Gastroesophageal sphincter (tissue), 4 donors: Measurements from ENCODE around the gene PPP1R7. TPM values are rescaled to one million over a fixed set of nuclear protein-coding genes. Genes with fewer than 3 reads are reported as not detected.

Experiments used
- ATAC-seq: fragments of 150-250 bp; one replicate; pipeline ENCODE4 v1.9.1; 2016; ENCODE audit warnings: mild to moderate bottlenecking, moderate library complexity
- H3K27ac ChIP-seq, 4 donors: fragments of 200-600 bp; sonication (generic) in 3 of 4; 1 replicate in 3 of 4; 2 replicates in 1 of 4; pipeline ENCODE4 v1.5.1; 2016 to 2019
- H3K27me3 ChIP-seq: fragments of 200-600 bp; sonication (generic); one replicate; pipeline ENCODE4 v1.5.1; 2019
- H3K36me3 ChIP-seq, 2 donors: fragments of 200-600 bp; sonication (generic); one replicate each; pipeline ENCODE4 v1.5.1; 2019; ENCODE audit warnings: control low read depth in 1 of 2
- H3K4me1 ChIP-seq, 3 donors: fragments of 200-600 bp; sonication (generic); 1 replicate in 2 of 3; 2 replicates in 1 of 3; pipeline ENCODE4 v1.5.1; 2016 to 2019; ENCODE audit warnings: control low read depth in 2 of 3
- H3K4me3 ChIP-seq, 2 donors: fragments of 200-600 bp; sonication (generic); one replicate each; pipeline ENCODE4 v1.5.1; 2019; ENCODE audit warnings: mild to moderate bottlenecking in 1 of 2, moderate library complexity in 1 of 2
- H3K9me3 ChIP-seq, 3 donors: fragments of 200-600 bp; sonication (generic); one replicate each; pipeline ENCODE4 v1.5.1; 2017 to 2019; ENCODE audit warnings: control low read depth in 2 of 3
- CTCF ChIP-seq, 4 experiments: fragments of 200-600 bp in 2 of 4; fragments of 450-650 bp in 2 of 4; sonication (generic) in 1 of 4; IDR thresholded peaks; one replicate each; pipeline ENCODE4 v1.5.1; 2017 to 2019; ENCODE audit warnings: antibody characterized with exemption in 4 of 4, mild to moderate bottlenecking in 2 of 4, moderate library complexity in 2 of 4
- EP300 ChIP-seq: sonication (generic); formaldehyde crosslinking; IDR thresholded peaks from one replicate; pipeline ENCODE4 v1.6.1; 2017; ENCODE audit warnings: antibody characterized with exemption, mild to moderate bottlenecking
- POLR2A ChIP-seq, 2 donors: fragments of 450-650 bp; IDR thresholded peaks; one replicate each; pipeline ENCODE4 v1.6.1; 2017; ENCODE audit warnings: antibody characterized with exemption in 2 of 2, mild to moderate bottlenecking in 2 of 2, moderate library complexity in 1 of 2
- POLR2AphosphoS5 ChIP-seq: sonication (generic); formaldehyde crosslinking; IDR thresholded peaks from one replicate; pipeline ENCODE4 v1.6.1; 2017; ENCODE audit warnings: antibody characterized with exemption
- WGBS, 2 donors: methylation state at CpG; one replicate each; pipeline ENCODE4 v1.1.5; 2018; ENCODE audit warnings: low coverage in 1 of 2; 5-methylcytosine and 5-hydroxymethylcytosine counted together
- total RNA-seq, 4 donors: library from RNA; depleted of rRNA; stranded (reverse); fragments of >200 nt; gene quantifications; one replicate each; pipeline ENCODE4 v1.1.0, GENCODE V29; 2016

PPP1R7 gene
- total RNA-seq, 4 donors from 2014 or later: 62.3 to 90.7 (median 73.3) TPM

- Histone ChIP-seq H3K27me3 (no peaks in the 10 kb centered on the region), H3K4me3 (no peak overlapping the region), H3K4me1 (no peaks in the 10 kb centered on the region), H3K27ac (no peak overlapping the region), H3K36me3 (no peaks in the 10 kb centered on the region), H3K9me3 (no peaks in the 10 kb centered on the region)
- TF ChIP-seq EP300 (no peak), POLR2AphosphoS5 (no peak), POLR2A (IDR thresholded peaks at IDR 0.05) (no peak), CTCF (IDR thresholded peaks at IDR 0.05) (no peak)
- ATAC-seq: peak; percentile 20
- WGBS, 2 donors: 100% methylated on average over 1 of the region's 27 CpGs; no CpG with 5 or more reads in 1 of the 2 donors
Measured at GRCh38 chr2:241203218-241204009, 53.1 kb downstream of the PPP1R7 start.

- Histone ChIP-seq H3K27ac (no peak overlapping the region), H3K27me3 (no peaks in the 10 kb centered on the region), H3K4me3 (no peak overlapping the region), H3K36me3 (no peaks in the 10 kb centered on the region), H3K9me3 (no peaks in the 10 kb centered on the region), H3K4me1 (no peaks in the 10 kb centered on the region)
- no peak for TF ChIP-seq CTCF (IDR thresholded peaks at IDR 0.05)
- no peak for TF ChIP-seq POLR2AphosphoS5
- no peak for TF ChIP-seq EP300
- no peak for TF ChIP-seq POLR2A (IDR thresholded peaks at IDR 0.05)
- no peak for ATAC-seq
- no CpG with 5 or more reads among the region's 10 CpGs for WGBS, 2 donors
Measured at GRCh38 chr2:241204010-241204384, 53.7 kb downstream of the PPP1R7 start.

GRCh38 chr2:241204490-241204889 is 54.2 kb downstream of the PPP1R7 start:
- WGBS, 2 donors: 78% methylated on average over 4 of the region's 4 CpGs; no CpG with 5 or more reads in 1 of the 2 donors
- no peak for ATAC-seq
- Histone ChIP-seq H3K27ac (no peak overlapping the region), H3K9me3 (no peaks in the 10 kb centered on the region), H3K4me3 (no peak overlapping the region), H3K4me1 (no peaks in the 10 kb centered on the region), H3K36me3 (no peaks in the 10 kb centered on the region), H3K27me3 (no peaks in the 10 kb centered on the region)
- TF ChIP-seq POLR2AphosphoS5: no peak
- no peak for TF ChIP-seq EP300
- TF ChIP-seq POLR2A (IDR thresholded peaks at IDR 0.05): no peak
- TF ChIP-seq CTCF (IDR thresholded peaks at IDR 0.05): no peak

- no CpG with 5 or more reads among the region's 3 CpGs for WGBS, 2 donors
- Histone ChIP-seq H3K36me3 (no peaks in the 10 kb centered on the region), H3K4me3 (no peak overlapping the region), H3K27ac (no peak overlapping the region), H3K27me3 (no peaks in the 10 kb centered on the region), H3K4me1 (no peaks in the 10 kb centered on the region), H3K9me3 (no peaks in the 10 kb centered on the region)
- TF ChIP-seq CTCF (IDR thresholded peaks at IDR 0.05) (no peak), EP300 (no peak), POLR2AphosphoS5 (no peak), POLR2A (IDR thresholded peaks at IDR 0.05) (no peak)
- no peak for ATAC-seq
Measured at GRCh38 chr2:241205086-241205485, 54.8 kb downstream of the PPP1R7 start.

GRCh38 chr2:241207151-241207550 is 56.9 kb downstream of the PPP1R7 start:
- 78 to 83% methylated on average over 1 of the region's 1 CpG for WGBS, 2 donors
- no peaks in the 10 kb centered on the region for H3K27me3 ChIP-seq
- TF ChIP-seq EP300 (no peak), POLR2AphosphoS5 (no peak), CTCF (IDR thresholded peaks at IDR 0.05) (no peak), POLR2A (IDR thresholded peaks at IDR 0.05) (no peak)
- H3K27ac ChIP-seq: no peak overlapping the region
- no peaks in the 10 kb centered on the region for H3K9me3 ChIP-seq
- H3K36me3 ChIP-seq: no peaks in the 10 kb centered on the region
- H3K4me3 ChIP-seq: no peak overlapping the region
- ATAC-seq: no peak
- H3K4me1 ChIP-seq: no peaks in the 10 kb centered on the region
